Loucy (cell line): Measurements from ENCODE around the gene PLXDC1.

Experiments used
- H2AFZ ChIP-seq: fragments of 200-600 bp; sonication (generic); 2 replicates; pipeline ENCODE4 v1.6.0; 2016; ENCODE audit warnings: antibody characterized with exemption, mild to moderate bottlenecking, low read length, moderate library complexity
- H3F3A ChIP-seq: fragments of 200-600 bp; 2 replicates; pipeline ENCODE4 v1.6.0; 2016; ENCODE audit warnings: antibody characterized with exemption, low read depth, mild to moderate bottlenecking
- H3K27me3 ChIP-seq: fragments of 200-600 bp; sonication (generic); 2 replicates; pipeline ENCODE4 v1.6.1; 2014; ENCODE audit warnings: low read length, mild to moderate bottlenecking; ENCODE audit not compliant: insufficient read depth, poor library complexity, severe bottlenecking
- H3K36me3 ChIP-seq: fragments of 200-600 bp; sonication (generic); 2 replicates; pipeline ENCODE4 v1.6.1; 2016; ENCODE audit warnings: low read length; ENCODE audit not compliant: insufficient read depth
- H3K4me1 ChIP-seq: fragments of 200-600 bp; sonication (generic); 2 replicates; pipeline ENCODE4 v1.5.1; 2014; ENCODE audit warnings: low read length, mild to moderate bottlenecking; ENCODE audit not compliant: insufficient read depth, poor library complexity, severe bottlenecking
- H3K4me2 ChIP-seq: fragments of 200-600 bp; sonication (generic); 2 replicates; pipeline ENCODE4 v1.6.0; 2014; ENCODE audit warnings: antibody characterized with exemption, low read length, low read depth, mild to moderate bottlenecking; ENCODE audit not compliant: poor library complexity, severe bottlenecking
- H3K4me3 ChIP-seq: fragments of 200-600 bp; sonication (generic); 2 replicates; pipeline ENCODE4 v1.5.1; 2014; ENCODE audit warnings: low read length, mild to moderate bottlenecking, mixed read lengths; ENCODE audit not compliant: poor library complexity, severe bottlenecking
- H3K79me2 ChIP-seq: fragments of 200-600 bp; sonication (generic); 2 replicates; pipeline ENCODE4 v1.6.1; 2014; ENCODE audit warnings: low read length; ENCODE audit not compliant: insufficient read depth
- H3K9ac ChIP-seq: fragments of 200-600 bp; sonication (generic); 2 replicates; pipeline ENCODE4 v1.6.0; 2014; ENCODE audit warnings: mild to moderate bottlenecking, low read depth, low read length, moderate library complexity; ENCODE audit not compliant: poor library complexity, severe bottlenecking
- H3K9me2 ChIP-seq: fragments of 200-600 bp; sonication (generic); replicated peaks from 2 replicates; pipeline ENCODE4 v1.6.1; 2016; ENCODE audit warnings: low read depth, low read length, mixed read lengths
- H3K9me3 ChIP-seq: fragments of 200-600 bp; sonication (generic); 2 replicates; pipeline ENCODE4 v1.6.1; 2014; ENCODE audit warnings: mild to moderate bottlenecking, antibody characterized with exemption, low read length, low read depth; ENCODE audit not compliant: insufficient read depth
- H4K20me1 ChIP-seq: fragments of 200-600 bp; sonication (generic); 2 replicates; pipeline ENCODE4 v1.6.0; 2014; ENCODE audit warnings: antibody characterized with exemption, low read length, mild to moderate bottlenecking; ENCODE audit not compliant: insufficient read depth, poor library complexity, severe bottlenecking
- CTCF ChIP-seq: fragments of 200-600 bp; sonication (generic); conservative IDR thresholded peaks from 2 replicates; pipeline ENCODE4 v1.5.1; 2014; ENCODE audit warnings: mild to moderate bottlenecking, antibody characterized with exemption, low read length
- EZH2phosphoT487 ChIP-seq: fragments of 200-600 bp; IDR thresholded peaks from 2 replicates; pipeline ENCODE4 v1.6.1; 2018; ENCODE audit warnings: antibody characterized with exemption, mild to moderate bottlenecking, moderate library complexity, borderline replicate concordance

The PLXDC1 gene

DNA sequence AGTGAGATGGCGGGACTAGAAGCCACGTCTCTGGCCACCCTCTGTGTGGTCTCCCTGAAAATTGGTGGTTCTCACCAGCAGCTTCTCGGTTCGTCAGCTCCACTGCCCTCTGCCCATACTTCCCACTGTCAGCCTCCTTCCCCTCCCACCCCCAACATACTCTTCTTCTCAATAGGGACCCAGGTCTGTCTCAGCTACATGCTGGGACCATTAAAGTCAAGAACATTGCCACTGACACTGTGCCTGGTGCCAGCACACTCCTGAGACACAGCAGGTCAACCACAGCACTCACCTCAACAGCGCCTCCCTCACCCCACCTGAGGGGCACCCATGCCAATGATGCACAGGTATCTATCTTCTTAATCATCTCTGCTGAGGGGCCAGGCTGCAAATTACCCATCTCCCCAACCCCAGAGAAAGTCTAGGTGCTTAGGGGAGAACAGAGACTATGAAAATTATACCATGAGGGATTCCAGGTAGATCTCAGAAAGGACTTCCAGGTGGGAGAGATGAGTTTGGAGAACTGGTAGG lies 1.3 kb downstream of the PLXDC1 start:
- H3K4me1 ChIP-seq = peaks cover 18% of the 10 kb centered on the region
- no peak overlapping the region for H3K4me2 ChIP-seq
- 0 out of 2 replicates have a peak, but pooled peaks cover 3% of the 10 kb centered on the region for H3F3A ChIP-seq
- H4K20me1 ChIP-seq = no peaks in the 10 kb centered on the region
- no peaks in the 10 kb centered on the region for H3K36me3 ChIP-seq
- no peak for TF ChIP-seq EZH2phosphoT487
- TF ChIP-seq CTCF = peak; percentile 20
- no peaks in the 10 kb centered on the region for H3K9me2 ChIP-seq
- H3K9me3 ChIP-seq = no peaks in the 10 kb centered on the region
- H3K79me2 ChIP-seq = no peaks in the 10 kb centered on the region
- no peak overlapping the region for H3K9ac ChIP-seq
- no peaks in the 10 kb centered on the region for H3K27me3 ChIP-seq
- no peak overlapping the region for H3K4me3 ChIP-seq
- no peak overlapping the region for H2AFZ ChIP-seq

GRCh38 chr17:39147221-39148185 lies 3.9 kb downstream of the PLXDC1 start:
- Histone ChIP-seq H3K9ac (no peak overlapping the region), H3K4me3 (no peak overlapping the region), H3K9me3 (no peaks in the 10 kb centered on the region), H3K4me1 (peaks cover 9% of the 10 kb centered on the region), H3K9me2 (no peaks in the 10 kb centered on the region), H4K20me1 (no peaks in the 10 kb centered on the region), H2AFZ (no peak overlapping the region), H3K36me3 (no peaks in the 10 kb centered on the region), H3K79me2 (no peaks in the 10 kb centered on the region), H3K27me3 (no peaks in the 10 kb centered on the region), H3K4me2 (no peak overlapping the region), H3F3A (no peaks in the 10 kb centered on the region)
- no peak for TF ChIP-seq CTCF
- TF ChIP-seq EZH2phosphoT487 = no peak

GRCh38 chr17:39146273-39146672 lies 5.2 kb downstream of the PLXDC1 start:
- Histone ChIP-seq H3F3A (no peaks in the 10 kb centered on the region), H3K27me3 (no peaks in the 10 kb centered on the region), H3K9me2 (no peaks in the 10 kb centered on the region), H3K4me1 (no peaks in the 10 kb centered on the region), H3K9ac (no peak overlapping the region), H3K9me3 (no peaks in the 10 kb centered on the region), H3K79me2 (no peaks in the 10 kb centered on the region), H4K20me1 (no peaks in the 10 kb centered on the region), H3K36me3 (no peaks in the 10 kb centered on the region), H2AFZ (no peak overlapping the region), H3K4me2 (no peak overlapping the region), H3K4me3 (no peak overlapping the region)
- TF ChIP-seq EZH2phosphoT487 (no peak), CTCF (no peak)
